Measurements from ENCODE around the gene DUSP8.

DUSP8 gene

DNA sequence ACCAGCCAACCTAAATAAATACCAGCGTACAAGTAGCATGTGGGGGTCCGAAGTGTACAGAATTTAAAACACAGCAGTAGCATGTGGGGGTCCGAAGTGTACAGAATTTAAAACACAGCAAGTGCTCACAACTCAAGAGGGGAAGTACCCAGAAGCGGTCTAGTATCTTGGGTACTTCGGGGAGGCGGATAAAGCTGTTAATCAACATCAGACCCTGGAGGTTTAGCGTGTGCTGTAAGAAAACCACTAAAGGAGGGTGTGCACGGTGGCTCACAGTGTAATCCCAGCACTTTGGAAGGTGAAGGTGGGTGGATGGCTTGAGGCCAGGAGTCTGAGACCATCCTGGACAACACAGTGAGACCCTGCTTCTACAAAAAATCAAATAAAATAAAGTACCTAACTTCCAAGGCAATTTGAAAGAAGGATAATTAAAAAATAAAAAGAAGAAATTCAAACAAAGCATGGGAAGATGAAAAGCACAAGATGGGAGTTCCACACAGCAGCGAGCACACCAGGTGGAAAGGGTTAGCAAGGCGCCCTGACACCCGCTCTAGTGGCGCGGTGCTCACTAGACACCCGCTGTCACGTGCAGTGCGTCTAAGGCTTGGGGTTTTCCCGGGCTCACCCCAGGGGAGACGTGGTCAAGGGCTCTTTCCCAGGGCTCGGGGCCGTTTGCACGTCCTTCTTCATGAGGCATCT lies 50.5 kb downstream of the DUSP8 start:
- Histone ChIP-seq H3K27ac (ENCODE audit: extremely low read depth, low read depth, low read length) (no peak overlapping the region), H3K4me1 (ENCODE audit: control insufficient read depth, insufficient read depth, low read length) (no peaks in the 10 kb centered on the region), H3K36me3 (ENCODE audit: control insufficient read depth in 2 of 2, insufficient read depth in 1 of 2, low read length in 2 of 2) (no peaks in the 10 kb centered on the region), H3K4me3 (ENCODE audit: low read depth, low read length) (no peak overlapping the region), H3K9me3 (ENCODE audit: control insufficient read depth, insufficient read depth, low read depth, low read length) (no peaks in the 10 kb centered on the region)
- TF ChIP-seq ZNF521 (tag by site-specific recombination; IDR thresholded peaks at IDR 0.05): no peak
- no peak for TF ChIP-seq SCRT2 (tag by site-specific recombination; IDR thresholded peaks at IDR 0.05)
- TF ChIP-seq ZNF23 (tag by site-specific recombination; IDR thresholded peaks at IDR 0.05; ENCODE audit: borderline replicate concordance): no peak
- TF ChIP-seq, protein P1, sequence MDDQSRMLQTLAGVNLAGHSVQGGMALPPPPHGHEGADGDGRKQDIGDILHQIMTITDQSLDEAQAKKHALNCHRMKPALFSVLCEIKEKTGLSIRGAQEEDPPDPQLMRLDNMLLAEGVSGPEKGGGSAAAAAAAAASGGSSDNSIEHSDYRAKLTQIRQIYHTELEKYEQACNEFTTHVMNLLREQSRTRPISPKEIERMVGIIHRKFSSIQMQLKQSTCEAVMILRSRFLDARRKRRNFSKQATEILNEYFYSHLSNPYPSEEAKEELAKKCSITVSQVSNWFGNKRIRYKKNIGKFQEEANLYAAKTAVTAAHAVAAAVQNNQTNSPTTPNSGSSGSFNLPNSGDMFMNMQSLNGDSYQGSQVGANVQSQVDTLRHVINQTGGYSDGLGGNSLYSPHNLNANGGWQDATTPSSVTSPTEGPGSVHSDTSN (CRISPR knock-in tag; IDR thresholded peaks at IDR 0.05): no peak
- TF ChIP-seq, protein P2, sequence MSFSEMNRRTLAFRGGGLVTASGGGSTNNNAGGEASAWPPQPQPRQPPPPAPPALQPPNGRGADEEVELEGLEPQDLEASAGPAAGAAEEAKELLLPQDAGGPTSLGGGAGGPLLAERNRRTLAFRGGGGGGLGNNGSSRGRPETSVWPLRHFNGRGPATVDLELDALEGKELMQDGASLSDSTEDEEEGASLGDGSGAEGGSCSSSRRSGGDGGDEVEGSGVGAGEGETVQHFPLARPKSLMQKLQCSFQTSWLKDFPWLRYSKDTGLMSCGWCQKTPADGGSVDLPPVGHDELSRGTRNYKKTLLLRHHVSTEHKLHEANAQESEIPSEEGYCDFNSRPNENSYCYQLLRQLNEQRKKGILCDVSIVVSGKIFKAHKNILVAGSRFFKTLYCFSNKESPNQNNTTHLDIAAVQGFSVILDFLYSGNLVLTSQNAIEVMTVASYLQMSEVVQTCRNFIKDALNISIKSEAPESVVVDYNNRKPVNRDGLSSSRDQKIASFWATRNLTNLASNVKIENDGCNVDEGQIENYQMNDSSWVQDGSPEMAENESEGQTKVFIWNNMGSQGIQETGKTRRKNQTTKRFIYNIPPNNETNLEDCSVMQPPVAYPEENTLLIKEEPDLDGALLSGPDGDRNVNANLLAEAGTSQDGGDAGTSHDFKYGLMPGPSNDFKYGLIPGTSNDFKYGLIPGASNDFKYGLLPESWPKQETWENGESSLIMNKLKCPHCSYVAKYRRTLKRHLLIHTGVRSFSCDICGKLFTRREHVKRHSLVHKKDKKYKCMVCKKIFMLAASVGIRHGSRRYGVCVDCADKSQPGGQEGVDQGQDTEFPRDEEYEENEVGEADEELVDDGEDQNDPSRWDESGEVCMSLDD (tag by site-specific recombination; IDR thresholded peaks at IDR 0.05): no peak
- TF ChIP-seq ZFHX2 (tag by site-specific recombination; conservative IDR thresholded peaks at IDR 0.05): 0 out of 2 replicates have a peak, but pooled peaks have one; percentile 14
- CTCF ChIA-PET: interaction anchor here (0.5 to 0.7 kb wide), 3 partner anchors 11 to 1696 kb away, joined by 3 to 5 read pairs (median 4); no protein-coding TSS in a partner anchor
- POLR2A ChIA-PET: no interaction called here

DNA sequence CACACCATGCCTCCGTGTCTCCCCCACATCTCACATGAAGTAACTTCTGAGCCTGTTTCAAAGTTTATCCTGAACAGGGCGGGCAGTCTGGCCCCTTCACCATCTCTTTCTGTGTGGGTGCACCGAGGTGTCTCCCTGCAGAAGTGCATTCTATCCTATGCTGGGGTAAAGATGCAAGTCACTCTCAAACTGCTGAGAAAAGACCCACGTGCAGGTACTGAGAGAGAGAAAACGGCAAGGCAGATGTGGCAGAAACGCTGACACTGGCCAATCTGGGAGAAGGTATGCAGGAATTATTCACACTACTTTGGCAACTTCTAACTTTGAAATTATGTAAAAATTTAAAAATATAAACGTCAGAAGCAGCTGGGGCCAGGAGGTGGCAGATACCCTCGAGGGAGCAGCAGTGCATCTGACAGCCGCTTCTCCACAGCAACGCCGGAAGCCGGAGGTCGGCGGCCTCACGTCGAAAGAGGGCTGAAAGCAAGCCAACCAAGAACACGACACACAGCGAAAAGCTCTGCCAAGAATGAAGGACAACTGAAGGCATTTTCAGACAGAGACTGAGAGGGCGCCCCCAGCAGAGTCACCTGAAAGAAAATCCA lies 51.3 kb downstream of the DUSP8 start:
- no peak for TF ChIP-seq ZNF76 (tag by site-specific recombination; IDR thresholded peaks at IDR 0.05; ENCODE audit: borderline replicate concordance, low read depth)
- TF ChIP-seq ZNF140 (tag by site-specific recombination; IDR thresholded peaks at IDR 0.05): no peak
- TF ChIP-seq ZNF114 (tag by site-specific recombination; IDR thresholded peaks at IDR 0.05): no peak
- TF ChIP-seq ZNF16 (tag by site-specific recombination; IDR thresholded peaks at IDR 0.05; ENCODE audit: low read depth): no peak
- no peak for TF ChIP-seq ZNF394 (tag by site-specific recombination; IDR thresholded peaks at IDR 0.05; ENCODE audit: borderline replicate concordance)
- no peak for TF ChIP-seq ZNF747 (tag by site-specific recombination; IDR thresholded peaks at IDR 0.05)
- TF ChIP-seq, protein P3, sequence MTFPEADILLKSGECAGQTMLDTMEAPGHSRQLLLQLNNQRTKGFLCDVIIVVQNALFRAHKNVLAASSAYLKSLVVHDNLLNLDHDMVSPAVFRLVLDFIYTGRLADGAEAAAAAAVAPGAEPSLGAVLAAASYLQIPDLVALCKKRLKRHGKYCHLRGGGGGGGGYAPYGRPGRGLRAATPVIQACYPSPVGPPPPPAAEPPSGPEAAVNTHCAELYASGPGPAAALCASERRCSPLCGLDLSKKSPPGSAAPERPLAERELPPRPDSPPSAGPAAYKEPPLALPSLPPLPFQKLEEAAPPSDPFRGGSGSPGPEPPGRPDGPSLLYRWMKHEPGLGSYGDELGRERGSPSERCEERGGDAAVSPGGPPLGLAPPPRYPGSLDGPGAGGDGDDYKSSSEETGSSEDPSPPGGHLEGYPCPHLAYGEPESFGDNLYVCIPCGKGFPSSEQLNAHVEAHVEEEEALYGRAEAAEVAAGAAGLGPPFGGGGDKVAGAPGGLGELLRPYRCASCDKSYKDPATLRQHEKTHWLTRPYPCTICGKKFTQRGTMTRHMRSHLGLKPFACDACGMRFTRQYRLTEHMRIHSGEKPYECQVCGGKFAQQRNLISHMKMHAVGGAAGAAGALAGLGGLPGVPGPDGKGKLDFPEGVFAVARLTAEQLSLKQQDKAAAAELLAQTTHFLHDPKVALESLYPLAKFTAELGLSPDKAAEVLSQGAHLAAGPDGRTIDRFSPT (tag by site-specific recombination; IDR thresholded peaks at IDR 0.05): no peak
- Histone ChIP-seq H3K4me3 (ENCODE audit: low read depth, low read length) (no peak overlapping the region), H3K36me3 (ENCODE audit: control insufficient read depth in 2 of 2, insufficient read depth in 1 of 2, low read length in 2 of 2) (no peaks in the 10 kb centered on the region), H3K9me3 (ENCODE audit: control insufficient read depth, insufficient read depth, low read depth, low read length) (no peaks in the 10 kb centered on the region), H3K4me1 (ENCODE audit: control insufficient read depth, insufficient read depth, low read length) (no peaks in the 10 kb centered on the region), H3K27ac (ENCODE audit: extremely low read depth, low read depth, low read length) (no peak overlapping the region)
- POLR2A ChIA-PET: no interaction called here
- CTCF ChIA-PET: interaction anchor here (0.6 kb wide), 1 partner anchor 10 kb away, joined by 5 read pairs; no protein-coding TSS in a partner anchor

DNA sequence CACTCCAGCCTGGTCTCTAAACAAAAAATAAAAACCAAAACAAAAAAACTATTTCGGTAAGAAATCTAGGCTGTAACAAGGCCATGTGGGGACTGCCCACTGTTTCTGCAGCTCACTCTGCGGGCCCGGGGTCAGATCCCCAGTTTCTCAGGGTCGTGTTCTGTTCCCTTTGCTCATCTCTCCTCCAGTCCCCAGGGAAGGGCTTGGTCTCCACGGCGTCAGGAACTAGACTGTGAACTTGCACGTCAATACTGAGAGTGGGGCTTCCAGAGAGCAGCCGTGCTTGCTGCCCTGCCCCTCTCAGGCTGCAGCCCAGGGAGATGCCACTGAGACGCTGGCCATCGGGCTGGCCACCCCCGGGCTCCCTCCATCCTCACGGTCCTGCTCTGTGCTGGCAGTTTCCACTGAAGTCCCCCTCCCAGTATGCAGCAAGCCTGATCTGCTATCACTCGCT lies 51.8 kb downstream of the DUSP8 start:
- no peak overlapping the region for H3K27ac ChIP-seq (ENCODE audit: extremely low read depth, low read depth, low read length)
- H3K36me3 ChIP-seq (ENCODE audit: control insufficient read depth in 2 of 2, insufficient read depth in 1 of 2, low read length in 2 of 2): no peaks in the 10 kb centered on the region
- H3K4me3 ChIP-seq (ENCODE audit: low read depth, low read length): no peak overlapping the region
- H3K4me1 ChIP-seq (ENCODE audit: control insufficient read depth, insufficient read depth, low read length): no peaks in the 10 kb centered on the region
- ChIA-PET CTCF (no interaction called here), POLR2A (no interaction called here)
- TF ChIP-seq OSR2 (tag by site-specific recombination; IDR thresholded peaks at IDR 0.05): no peak
- H3K9me3 ChIP-seq (ENCODE audit: control insufficient read depth, insufficient read depth, low read depth, low read length): no peaks in the 10 kb centered on the region
